GM12801 (cell line): Measurements from ENCODE around the gene CGA.

ENCODE experiments used
- TF ChIP-seq, protein P1 (sequence below): IDR thresholded peaks from one replicate; pipeline ENCODE4 v1.5.1; 2011; ENCODE audit warnings: control low read depth; ENCODE audit not compliant: insufficient read length; ENCODE audit errors: extremely low read depth

The CGA gene

DNA sequence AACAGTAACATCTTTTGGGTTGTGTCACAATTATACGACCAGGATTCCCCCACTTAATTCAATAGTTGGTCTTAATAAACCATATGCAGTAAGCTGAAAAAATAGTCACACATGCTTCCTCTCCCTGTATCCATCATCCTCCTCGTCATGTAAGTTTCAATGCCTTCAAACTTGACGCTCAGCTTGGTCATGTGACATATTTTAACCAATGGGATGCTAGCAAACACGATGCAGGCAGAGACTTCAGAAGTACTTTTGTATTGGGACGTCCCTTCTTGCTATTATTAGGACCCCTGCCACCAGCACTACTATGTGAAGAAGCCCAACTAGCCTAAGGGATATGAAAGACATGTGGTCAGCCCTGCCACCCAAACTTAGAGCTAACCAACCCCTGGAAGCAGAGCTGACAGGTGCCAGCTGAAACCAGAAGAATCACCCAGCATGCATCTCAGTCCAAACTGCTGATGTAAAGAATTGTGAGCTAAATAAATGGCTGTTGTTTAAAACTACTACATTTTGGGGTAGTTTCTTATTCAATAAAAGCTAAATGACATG is 49.3 kb downstream of the CGA start:
- TF ChIP-seq, protein P1, sequence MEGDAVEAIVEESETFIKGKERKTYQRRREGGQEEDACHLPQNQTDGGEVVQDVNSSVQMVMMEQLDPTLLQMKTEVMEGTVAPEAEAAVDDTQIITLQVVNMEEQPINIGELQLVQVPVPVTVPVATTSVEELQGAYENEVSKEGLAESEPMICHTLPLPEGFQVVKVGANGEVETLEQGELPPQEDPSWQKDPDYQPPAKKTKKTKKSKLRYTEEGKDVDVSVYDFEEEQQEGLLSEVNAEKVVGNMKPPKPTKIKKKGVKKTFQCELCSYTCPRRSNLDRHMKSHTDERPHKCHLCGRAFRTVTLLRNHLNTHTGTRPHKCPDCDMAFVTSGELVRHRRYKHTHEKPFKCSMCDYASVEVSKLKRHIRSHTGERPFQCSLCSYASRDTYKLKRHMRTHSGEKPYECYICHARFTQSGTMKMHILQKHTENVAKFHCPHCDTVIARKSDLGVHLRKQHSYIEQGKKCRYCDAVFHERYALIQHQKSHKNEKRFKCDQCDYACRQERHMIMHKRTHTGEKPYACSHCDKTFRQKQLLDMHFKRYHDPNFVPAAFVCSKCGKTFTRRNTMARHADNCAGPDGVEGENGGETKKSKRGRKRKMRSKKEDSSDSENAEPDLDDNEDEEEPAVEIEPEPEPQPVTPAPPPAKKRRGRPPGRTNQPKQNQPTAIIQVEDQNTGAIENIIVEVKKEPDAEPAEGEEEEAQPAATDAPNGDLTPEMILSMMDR: no peak

DNA sequence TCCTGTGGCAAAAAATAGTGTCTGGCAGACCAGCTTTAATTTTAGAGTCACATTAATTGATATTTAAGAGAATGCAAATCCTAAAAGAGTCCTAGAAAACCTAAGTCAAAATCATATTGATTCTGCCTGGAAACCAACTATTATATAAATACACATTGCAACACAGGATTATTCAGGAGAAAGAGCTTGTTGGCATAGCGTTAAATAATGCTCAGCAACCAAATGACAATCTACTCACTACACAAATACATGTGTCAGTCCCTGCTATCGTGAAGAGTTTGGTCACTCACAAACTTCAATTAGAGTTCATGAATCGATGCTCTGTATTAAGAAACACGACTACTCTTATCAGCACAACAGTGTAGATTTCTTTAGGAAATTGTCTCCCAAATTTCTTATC is 54.2 kb downstream of the CGA start:
- TF ChIP-seq, protein P1: no peak
